GM12892 (cell line): ENCODE measurements around the gene WNT5A.

Experiments
- POLR2A ChIP-seq: IDR thresholded peaks from 2 replicates; pipeline ENCODE4 v1.6.1; 2011; ENCODE audit warnings: low read depth, low read length, control low read depth
- POLR2AphosphoS5 ChIP-seq: IDR thresholded peaks from 2 replicates; pipeline ENCODE4 v1.6.1; 2011; ENCODE audit warnings: low read depth, low read length, control low read depth
- TAF1 ChIP-seq: IDR thresholded peaks from 2 replicates; pipeline ENCODE4 v1.6.1; 2011; ENCODE audit warnings: low read depth, mild to moderate bottlenecking, control low read depth, low read length, borderline replicate concordance

DNA sequence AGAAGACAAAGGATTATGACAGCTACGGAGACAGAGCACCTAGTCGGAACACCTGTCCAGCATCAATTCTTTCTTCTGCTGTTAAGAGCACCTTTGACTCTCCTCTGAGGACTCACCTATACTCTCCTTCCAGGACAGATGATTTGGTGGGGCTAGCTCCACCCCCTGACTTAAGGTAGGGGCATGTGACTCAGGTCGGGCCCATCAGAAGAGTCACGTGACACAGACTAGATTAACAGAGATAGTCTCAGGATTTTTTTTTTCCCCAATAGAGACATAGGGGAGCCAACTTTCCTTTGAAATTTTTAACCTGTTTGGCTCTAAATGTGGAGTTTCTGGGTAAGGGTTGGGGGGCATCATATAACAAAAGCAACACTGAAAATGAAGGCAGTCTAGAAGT lies 11.4 kb upstream of the WNT5A start:
- TF ChIP-seq POLR2AphosphoS5 (no peak), POLR2A (no peak), TAF1 (no peak)
